HepG2 (cell line): ENCODE measurements around the gene MYO16. TPM values are rescaled to one million over a fixed set of nuclear protein-coding genes. Genes with fewer than 3 reads are reported as not detected.

Experiments
- ATAC-seq: fragments of 200-7000 bp; cut with Tn5 transposase; 3 replicates; pipeline ENCODE4 v1.9.1; 2020; ENCODE audit warnings: mild to moderate bottlenecking, moderate library complexity
- BruUV-seq: library from RNA; stranded (reverse); fragments of 400-500 nt; replicated peaks from 2 replicates; lab custom pipeline; 2021; lab: Mats Ljungman, UMichigan
- CTCF ChIA-PET: fragments of 300-600 bp; formaldehyde crosslinking; extraction: SDS; loops from one replicate; lab custom pipeline; 2021; ENCODE audit warnings: low total read pairs, inconsistent platforms, low intra/inter-chr PET ratio; lab: Yijun Ruan, JAX
- POLR2A ChIA-PET: fragments of 350-600 bp; sonication (Branson Sonifier 250); formaldehyde crosslinking; loops from one replicate; lab custom pipeline; 2020; ENCODE audit warnings: antibody characterized with exemption, inconsistent platforms; lab: Yijun Ruan, JAX
- DNase-seq: peaks from one replicate; pipeline ENCODE4 v3.0.0-alpha.2; 2015; ENCODE audit warnings: low spot score
- FAIRE-seq: peaks from 3 replicates; lab custom pipeline; 2011; peaks lifted over from hg19 to GRCh38; lab: Jason Lieb, UNC
- H2AFZ ChIP-seq: one replicate; pipeline ENCODE4 v1.6.1; 2011; ENCODE audit warnings: low read length, inconsistent platforms
- H3K27ac ChIP-seq: fragments of 300-600 bp; 3 replicates; pipeline ENCODE4 v1.8.0; 2011; ENCODE audit warnings: mixed run types, mild to moderate bottlenecking, mixed read lengths, low read length, inconsistent platforms; ENCODE audit not compliant: insufficient read depth; ENCODE audit errors: extremely low read length
- H3K27me3 ChIP-seq, 2 experiments: fragments of 200-600 bp in 1 of 2; 2 replicates in 1 of 2; 3 replicates in 1 of 2; pipeline versions ENCODE4 v1.6.0 to v1.8.0; 2011; ENCODE audit warnings: low read length in 2 of 2, mild to moderate bottlenecking in 2 of 2, moderate library complexity in 2 of 2, inconsistent platforms in 1 of 2; ENCODE audit not compliant: insufficient read depth in 2 of 2, control insufficient read depth in 1 of 2
- H3K36me3 ChIP-seq, 2 experiments: fragments of 200-600 bp in 1 of 2; replicated peaks in 1 of 2; 2 replicates in 1 of 2; 3 replicates in 1 of 2; pipeline versions ENCODE4 v1.5.1 to v1.8.0; 2011; ENCODE audit warnings: low read length in 2 of 2, inconsistent platforms in 1 of 2; ENCODE audit not compliant: insufficient read depth in 2 of 2, control insufficient read depth in 1 of 2
- H3K4me1 ChIP-seq: 2 replicates; pipeline ENCODE4 v1.5.1; 2012; ENCODE audit warnings: low read length, inconsistent platforms; ENCODE audit not compliant: insufficient read depth
- H3K4me2 ChIP-seq: 2 replicates; pipeline ENCODE4 v1.6.0; 2011; ENCODE audit warnings: low read depth, low read length, inconsistent platforms
- H3K4me3 ChIP-seq, 3 experiments: fragments of 200-600 bp in 1 of 3; sonication (generic), shearing (Covaris generic) in 1 of 3; replicated peaks in 1 of 3; 2 replicates each; pipeline ENCODE4 v1.5.1; 2011 to 2016; ENCODE audit warnings: low read length in 3 of 3, inconsistent platforms in 2 of 3, low read depth in 2 of 3, mild to moderate bottlenecking in 2 of 3, control low read depth in 1 of 3, mixed read lengths in 1 of 3; ENCODE audit not compliant: insufficient read depth in 1 of 3
- H3K79me2 ChIP-seq: one replicate; pipeline ENCODE4 v1.6.1; 2011; ENCODE audit warnings: low read length, inconsistent platforms; ENCODE audit not compliant: insufficient read depth
- H3K9ac ChIP-seq: 2 replicates; pipeline ENCODE4 v1.6.0; 2011; ENCODE audit warnings: mild to moderate bottlenecking, low read depth, low read length, inconsistent platforms; ENCODE audit not compliant: insufficient read depth
- H3K9me3 ChIP-seq: 2 replicates; pipeline ENCODE4 v1.5.1; 2012; ENCODE audit warnings: mild to moderate bottlenecking, low read length
- H4K20me1 ChIP-seq: 2 replicates; pipeline ENCODE4 v1.6.0; 2011; ENCODE audit warnings: inconsistent platforms, mild to moderate bottlenecking, low read length, moderate library complexity; ENCODE audit not compliant: insufficient read depth
- CAMTA2 ChIP-seq: sonication (generic); formaldehyde crosslinking; IDR thresholded peaks from 2 replicates; pipeline ENCODE4 v1.4.0; 2020; ENCODE audit warnings: mild to moderate bottlenecking, missing genetic modification reagents, borderline replicate concordance
- ELF1 ChIP-seq: sonication (generic); formaldehyde crosslinking; IDR thresholded peaks from 2 replicates; pipeline ENCODE4 v1.4.0; 2020; ENCODE audit warnings: missing genetic modification reagents
- FOXK2 ChIP-seq: fragments of 450-650 bp; IDR thresholded peaks from 2 replicates; pipeline ENCODE4 v1.6.1; 2016
- HDAC6 ChIP-seq: fragments of 200-600 bp; sonication (generic); IDR thresholded peaks from 2 replicates; pipeline ENCODE4 v1.7.0; 2017; ENCODE audit warnings: mild to moderate bottlenecking, antibody characterized with exemption, low read length, low read depth
- HMG20A ChIP-seq: IDR thresholded peaks from 2 replicates; pipeline ENCODE4 v1.6.1; 2016; ENCODE audit warnings: borderline replicate concordance
- KLF12 ChIP-seq: sonication (generic); formaldehyde crosslinking; IDR thresholded peaks from 2 replicates; pipeline ENCODE4 v1.4.0; 2020; ENCODE audit warnings: missing genetic modification reagents, borderline replicate concordance
- MBNL3 ChIP-seq: fragments of 250-450 bp; sonication (Bioruptor Pico); conservative IDR thresholded peaks from 2 replicates; pipeline ENCODE4 v1.8.0; 2022; ENCODE audit warnings: mild to moderate bottlenecking, inconsistent platforms
- THRA ChIP-seq: sonication (generic); formaldehyde crosslinking; IDR thresholded peaks from 2 replicates; pipeline ENCODE4 v1.4.0; 2020; ENCODE audit warnings: missing genetic modification reagents, borderline replicate concordance
- ZBTB8A ChIP-seq: sonication (generic); formaldehyde crosslinking; IDR thresholded peaks from 2 replicates; pipeline ENCODE4 v1.4.0; 2020; ENCODE audit warnings: mild to moderate bottlenecking, low read depth, missing genetic modification reagents, borderline replicate concordance
- ZNF414 ChIP-seq: sonication (generic); formaldehyde crosslinking; IDR thresholded peaks from 2 replicates; pipeline ENCODE4 v1.5.0; 2020; ENCODE audit warnings: missing genetic modification reagents
- ZNF441 ChIP-seq: sonication (generic); formaldehyde crosslinking; IDR thresholded peaks from 2 replicates; pipeline ENCODE4 v1.7.0; 2021; ENCODE audit warnings: missing genetic modification reagents, borderline replicate concordance
- ZNF451 ChIP-seq: sonication (generic); formaldehyde crosslinking; IDR thresholded peaks from 2 replicates; pipeline ENCODE4 v1.5.0; 2020; ENCODE audit warnings: mild to moderate bottlenecking, missing genetic modification reagents
- ZNF556 ChIP-seq: sonication (generic); formaldehyde crosslinking; IDR thresholded peaks from 2 replicates; pipeline ENCODE4 v1.4.0; 2020; ENCODE audit warnings: mild to moderate bottlenecking, missing genetic modification reagents, borderline replicate concordance
- ZNF563 ChIP-seq: sonication (generic); formaldehyde crosslinking; IDR thresholded peaks from 2 replicates; pipeline ENCODE4 v1.8.0; 2022; ENCODE audit warnings: mild to moderate bottlenecking, moderate library complexity, missing genetic modification reagents
- ZNF746 ChIP-seq: sonication (generic); formaldehyde crosslinking; IDR thresholded peaks from 2 replicates; pipeline ENCODE4 v1.8.0; 2022; ENCODE audit warnings: mild to moderate bottlenecking, missing genetic modification reagents
- ZNF891 ChIP-seq: sonication (generic); formaldehyde crosslinking; IDR thresholded peaks from 2 replicates; pipeline ENCODE4 v1.5.0; 2020; ENCODE audit warnings: mild to moderate bottlenecking, missing genetic modification reagents
- WGBS: methylation state at CpG from one replicate; pipeline ENCODE4 v1.1.6; 2017; ENCODE audit warnings: low lambda C conversion rate; 5-methylcytosine and 5-hydroxymethylcytosine counted together
- in situ Hi-C: cut with HindIII; loops from 2 replicates; pipeline ENCODE4 v1.10.0; 2017; ENCODE audit warnings: low pct_unique_long_range_greater_than_20kb; ENCODE audit not compliant: extremely low pct_ligation_motif_present
- intact Hi-C: fragments of 100-400 bp; cut with micrococcal nuclease; formaldehyde crosslinking; loops from one replicate; pipeline ENCODE4 v1.10.0; 2022; ENCODE audit not compliant: unreplicated experiment
- polyA plus RNA-seq, 8 experiments: library from polyadenylated mRNA; depleted of rRNA in 3 of 8; stranded (reverse) in 7 of 8; unstranded in 1 of 8; fragments of >200 nt; fragmentation: Illumina TruSeq in 4 of 8; extraction: Trizol in 4 of 8; gene quantifications; 2 replicates each; pipeline versions ENCODE4 v1.2.1 to v1.2.3, GENCODE V29; 2011 to 2016; ENCODE audit warnings: low read depth in 4 of 8, missing spikeins in 1 of 8, mixed read lengths in 1 of 8; ENCODE audit not compliant: insufficient read depth in 1 of 8
- total RNA-seq, 5 experiments: library from RNA; depleted of rRNA; stranded (reverse); fragments of >200 nt; fragmentation: Illumina TruSeq; extraction: Trizol; gene quantifications; 2 replicates each; pipeline ENCODE4 v1.2.3, GENCODE V29; 2016; ENCODE audit warnings: low read depth in 1 of 5

MYO16 gene
- total and polyA plus RNA-seq, 2 of the 13 experiments (the other 11 are each of a cell fraction or from before 2014, with no cell fraction given) = not detected

GRCh38 chr13:108586826-108587225 is 42.6 kb upstream of the MYO16 start:
- Histone ChIP-seq H3K36me3 (no peaks in the 10 kb centered on the region), H3K9ac (no peak overlapping the region), H3K27ac (no peak overlapping the region), H3K4me3 (no peak overlapping the region), H3K27me3 (no peaks in the 10 kb centered on the region), H2AFZ (no peak overlapping the region), H4K20me1 (no peaks in the 10 kb centered on the region), H3K9me3 (peaks cover 48% of the 10 kb centered on the region), H3K4me2 (no peak overlapping the region), H3K4me1 (no peaks in the 10 kb centered on the region), H3K79me2 (no peaks in the 10 kb centered on the region)
- ATAC-seq (no peak), DNase-seq (no peak), FAIRE-seq (no peak)
- intact Hi-C loops (no loop called here), in situ Hi-C loops (no loop called here)
- no TSS peak for BruUV-seq
- no peak for TF ChIP-seq HDAC6
- no peak for TF ChIP-seq ELF1 (CRISPR knock-in tag)
- TF ChIP-seq FOXK2 = no peak
- no peak for TF ChIP-seq HMG20A
- no peak for TF ChIP-seq THRA
- TF ChIP-seq ZNF563 = no peak
- TF ChIP-seq MBNL3 = no peak
- no peak for TF ChIP-seq ZNF891 (CRISPR knock-in tag)
- no peak for TF ChIP-seq KLF12 (CRISPR knock-in tag)
- no peak for TF ChIP-seq ZNF441 (CRISPR knock-in tag)
- TF ChIP-seq ZNF451 (CRISPR knock-in tag) = no peak
- TF ChIP-seq ZNF414 (CRISPR knock-in tag) = no peak
- no peak for TF ChIP-seq CAMTA2 (CRISPR knock-in tag)
- TF ChIP-seq ZBTB8A (CRISPR knock-in tag) = no peak
- TF ChIP-seq ZNF746 (CRISPR knock-in tag) = no peak
- no peak for TF ChIP-seq ZNF556 (CRISPR knock-in tag)
- CTCF ChIA-PET = no interaction called here
- WGBS = 23% methylated on average over 3 of the region's 3 CpGs
- POLR2A ChIA-PET = no interaction called here
